ENCODE measurements around the gene KRT72. TPM values are rescaled to one million over a fixed set of nuclear protein-coding genes. Genes with fewer than 3 reads are reported as not detected.

Gene KRT72
- total and polyA plus RNA-seq, 5 donors from 2014 or later = 0.13 to 1.3 TPM; not detected in 3

DNA sequence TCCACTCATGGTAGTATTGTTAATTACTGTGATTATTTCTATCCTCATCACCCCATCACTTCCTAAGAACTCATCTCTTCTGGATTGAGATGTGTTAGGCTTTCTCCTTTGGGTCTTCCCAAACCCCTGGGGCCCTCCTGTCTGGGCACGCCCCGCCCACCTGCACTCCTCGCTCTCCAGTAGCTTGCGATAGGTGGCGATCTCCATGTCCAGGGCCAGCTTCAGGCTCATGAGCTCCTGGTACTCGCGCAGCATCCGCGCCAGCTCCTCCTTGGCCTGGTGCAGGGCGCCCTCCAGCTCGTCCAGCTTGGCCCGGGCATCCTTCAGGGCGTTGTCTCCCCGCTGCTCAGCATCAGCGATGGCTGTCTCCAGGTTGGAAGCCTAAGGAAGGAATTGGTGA is 55.1 kb downstream of the KRT72 start:
- Histone ChIP-seq H3K4me3 (ENCODE audit: low read depth, low read length) (no peak overlapping the region), H3K27ac (ENCODE audit: insufficient read depth, low read length, poor library complexity, severe bottlenecking) (no peak overlapping the region), H3K9me3 (ENCODE audit: control insufficient read depth in 2 of 2, low read length in 2 of 2) (no peaks in the 10 kb centered on the region), H3K36me3 (ENCODE audit: control insufficient read depth, insufficient read depth, low read length) (no peaks in the 10 kb centered on the region), H3K27me3 (ENCODE audit: control insufficient read depth, insufficient read depth, low read length) (no peaks in the 10 kb centered on the region), H3K4me1 (ENCODE audit: control insufficient read depth, insufficient read depth, low read length, poor library complexity, severe bottlenecking) (no peaks in the 10 kb centered on the region)
- H3K4me1 Mint-ChIP-seq = no peaks in the 10 kb centered on the region
- DNase-seq (no peak), ATAC-seq (ENCODE audit: low read depth in 2 of 2) (no peak)
- H3K27ac Mint-ChIP-seq = no peak overlapping the region
- no peaks in the 10 kb centered on the region for H3K27me3 Mint-ChIP-seq
- H3K9me3 Mint-ChIP-seq = peaks cover 0 to 3% (median 0%) of the 10 kb centered on the region in 7 donors
- no peak overlapping the region for H3K4me3 Mint-ChIP-seq
- no peaks in the 10 kb centered on the region for H3K36me3 Mint-ChIP-seq

DNA sequence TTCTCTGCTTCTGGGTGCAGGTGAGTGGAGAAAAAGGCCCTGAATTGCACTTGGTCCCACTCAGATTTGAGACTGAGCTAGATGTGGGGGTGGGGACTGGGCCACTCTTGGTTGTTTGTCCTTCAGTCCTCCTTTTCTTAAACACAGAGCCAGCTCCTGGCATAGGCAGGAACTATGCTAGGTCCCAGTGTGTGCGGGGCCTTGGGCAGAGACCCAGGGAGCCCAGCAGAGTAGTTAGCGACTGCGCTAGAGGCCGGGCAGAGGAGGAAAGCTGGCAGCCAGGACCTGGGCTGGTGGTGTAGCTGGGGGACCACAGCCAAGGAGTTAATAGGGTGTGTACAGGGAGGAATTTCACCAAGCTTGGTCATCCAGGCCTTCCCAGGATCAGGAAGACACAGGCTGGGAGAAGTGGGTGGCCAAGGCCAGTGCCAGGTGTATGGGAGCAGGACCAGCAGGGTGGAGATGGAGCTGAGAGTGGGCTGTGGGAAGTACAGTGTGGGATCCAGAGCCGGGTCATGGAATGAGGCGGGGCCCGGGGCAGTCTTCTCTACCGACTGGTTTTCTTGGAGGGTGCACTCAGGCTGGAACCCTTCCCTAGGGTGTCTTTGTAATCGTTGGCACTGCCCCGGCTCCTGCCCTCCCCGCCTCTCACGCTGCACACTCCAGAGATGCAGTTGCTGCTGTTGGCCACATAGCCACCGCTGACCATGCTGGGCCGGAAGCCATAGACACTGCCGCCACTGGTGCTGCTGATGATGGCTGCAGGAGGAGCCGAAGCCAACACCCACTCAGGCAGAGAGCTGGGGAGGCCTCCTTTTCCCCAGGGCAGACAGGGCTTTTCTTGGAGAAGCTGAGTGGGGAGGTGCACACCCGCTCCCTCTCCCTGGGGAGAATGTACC is 57.0 kb downstream of the KRT72 start:
- H3K9me3 ChIP-seq (ENCODE audit: control insufficient read depth in 2 of 2, low read length in 2 of 2) = no peaks in the 10 kb centered on the region
- no peaks in the 10 kb centered on the region for H3K4me1 ChIP-seq (ENCODE audit: control insufficient read depth, insufficient read depth, low read length, poor library complexity, severe bottlenecking)
- Mint-ChIP-seq H3K27ac (no peak overlapping the region), H3K36me3 (no peaks in the 10 kb centered on the region), H3K9me3 (peaks cover 0 to 3% (median 0%) of the 10 kb centered on the region in 7 donors), H3K27me3 (peaks cover 2% of the 10 kb centered on the region), H3K4me1 (no peaks in the 10 kb centered on the region), H3K4me3 (no peak overlapping the region)
- DNase-seq = no peak
- no peak for ATAC-seq (ENCODE audit: low read depth in 2 of 2)
- H3K27ac ChIP-seq (ENCODE audit: insufficient read depth, low read length, poor library complexity, severe bottlenecking) = no peak overlapping the region
- no peaks in the 10 kb centered on the region for H3K36me3 ChIP-seq (ENCODE audit: control insufficient read depth, insufficient read depth, low read length)
- H3K4me3 ChIP-seq (ENCODE audit: low read depth, low read length) = no peak overlapping the region
- H3K27me3 ChIP-seq (ENCODE audit: control insufficient read depth, insufficient read depth, low read length) = no peaks in the 10 kb centered on the region

DNA sequence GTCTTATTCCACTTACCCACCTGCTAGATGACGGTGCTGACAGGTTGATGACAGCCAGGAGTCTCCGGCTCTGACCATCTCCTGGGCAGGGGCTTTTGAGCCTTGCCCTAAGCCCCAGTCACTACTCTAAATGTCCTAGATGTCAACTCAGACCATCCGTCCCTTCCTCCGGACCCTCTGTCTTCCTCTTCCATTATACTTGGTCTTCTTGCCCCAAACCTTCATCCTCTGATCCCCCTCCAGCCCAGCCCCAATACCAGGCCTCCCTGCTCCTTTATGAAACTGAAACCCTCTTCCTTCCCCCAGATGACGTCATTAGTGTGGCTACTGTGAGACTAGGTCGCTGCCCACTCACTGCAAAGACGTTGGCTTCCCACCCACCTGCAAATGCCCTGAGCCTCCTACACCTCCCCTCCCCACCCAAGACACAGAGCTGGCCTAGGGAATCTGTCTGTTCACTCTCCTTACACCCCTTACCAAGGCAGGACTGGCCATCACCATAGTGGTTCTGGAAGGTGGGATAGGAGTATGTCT is 58.4 kb downstream of the KRT72 start:
- Mint-ChIP-seq H3K27me3 (peaks cover 8% of the 10 kb centered on the region), H3K36me3 (no peaks in the 10 kb centered on the region), H3K4me1 (no peaks in the 10 kb centered on the region), H3K9me3 (peaks cover 0 to 1% (median 0%) of the 10 kb centered on the region in 7 donors), H3K27ac (no peak overlapping the region), H3K4me3 (no peak overlapping the region)
- H3K4me1 ChIP-seq (ENCODE audit: control insufficient read depth, insufficient read depth, low read length, poor library complexity, severe bottlenecking) = no peaks in the 10 kb centered on the region
- no peaks in the 10 kb centered on the region for H3K36me3 ChIP-seq (ENCODE audit: control insufficient read depth, insufficient read depth, low read length)
- H3K9me3 ChIP-seq (ENCODE audit: control insufficient read depth in 2 of 2, low read length in 2 of 2) = no peaks in the 10 kb centered on the region
- ATAC-seq (ENCODE audit: low read depth in 2 of 2) (no peak), DNase-seq (no peak)
- H3K4me3 ChIP-seq (ENCODE audit: low read depth, low read length) = no peak overlapping the region
- H3K27ac ChIP-seq (ENCODE audit: insufficient read depth, low read length, poor library complexity, severe bottlenecking) = no peak overlapping the region
- no peaks in the 10 kb centered on the region for H3K27me3 ChIP-seq (ENCODE audit: control insufficient read depth, insufficient read depth, low read length)

DNA sequence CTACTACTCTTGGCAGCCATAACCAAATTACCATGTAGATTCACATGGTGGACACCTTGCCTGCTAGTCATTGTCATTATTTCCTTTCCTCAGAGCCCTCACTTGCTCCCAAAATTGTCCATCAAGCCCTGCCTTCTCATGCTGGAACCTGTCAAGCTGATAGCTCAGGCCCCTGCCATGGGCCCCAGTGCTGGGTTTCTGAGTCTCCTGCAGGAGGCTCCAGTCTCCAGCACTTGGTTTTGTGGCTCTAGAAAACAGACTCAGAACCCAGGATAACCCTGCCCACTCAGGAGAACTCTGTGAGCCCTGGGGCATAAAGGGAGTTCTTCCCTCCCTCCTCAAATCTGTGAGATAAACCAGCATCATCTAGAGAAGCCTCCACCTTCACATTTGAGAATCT is 59.1 kb downstream of the KRT72 start:
- Histone ChIP-seq H3K4me3 (ENCODE audit: low read depth, low read length) (no peak overlapping the region), H3K36me3 (ENCODE audit: control insufficient read depth, insufficient read depth, low read length) (no peaks in the 10 kb centered on the region), H3K27me3 (ENCODE audit: control insufficient read depth, insufficient read depth, low read length) (no peaks in the 10 kb centered on the region), H3K27ac (ENCODE audit: insufficient read depth, low read length, poor library complexity, severe bottlenecking) (no peak overlapping the region), H3K4me1 (ENCODE audit: control insufficient read depth, insufficient read depth, low read length, poor library complexity, severe bottlenecking) (no peaks in the 10 kb centered on the region), H3K9me3 (ENCODE audit: control insufficient read depth in 2 of 2, low read length in 2 of 2) (no peaks in the 10 kb centered on the region)
- Mint-ChIP-seq H3K27me3 (peaks cover 8% of the 10 kb centered on the region), H3K4me3 (no peak overlapping the region), H3K36me3 (no peaks in the 10 kb centered on the region), H3K27ac (no peak overlapping the region), H3K4me1 (no peaks in the 10 kb centered on the region), H3K9me3 (no peaks in the 10 kb centered on the region)
- DNase-seq (no peak), ATAC-seq (ENCODE audit: low read depth in 2 of 2) (no peak)

DNA sequence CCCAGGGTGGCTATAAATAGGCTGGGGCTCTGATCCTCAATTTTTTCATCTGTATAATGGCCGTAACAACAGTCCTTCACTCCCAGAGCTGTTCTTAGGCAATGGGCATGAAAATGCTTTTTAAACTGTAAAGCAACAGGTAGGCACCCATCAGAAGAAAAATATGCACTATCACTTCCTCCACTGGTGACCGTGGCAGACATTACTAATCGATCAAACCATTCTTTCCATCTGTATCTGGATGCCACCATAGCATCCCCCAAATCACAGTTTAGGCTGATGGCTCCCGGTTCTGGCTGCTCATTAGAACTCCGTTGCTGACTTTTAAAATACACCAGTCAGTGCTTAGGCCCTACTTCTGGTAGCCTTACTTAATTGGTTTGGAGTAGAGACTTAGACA is 59.6 kb downstream of the KRT72 start:
- Histone ChIP-seq H3K4me3 (ENCODE audit: low read depth, low read length) (no peak overlapping the region), H3K4me1 (ENCODE audit: control insufficient read depth, insufficient read depth, low read length, poor library complexity, severe bottlenecking) (no peaks in the 10 kb centered on the region), H3K9me3 (ENCODE audit: control insufficient read depth in 2 of 2, low read length in 2 of 2) (no peaks in the 10 kb centered on the region), H3K36me3 (ENCODE audit: control insufficient read depth, insufficient read depth, low read length) (no peaks in the 10 kb centered on the region), H3K27ac (ENCODE audit: insufficient read depth, low read length, poor library complexity, severe bottlenecking) (no peak overlapping the region), H3K27me3 (ENCODE audit: control insufficient read depth, insufficient read depth, low read length) (no peaks in the 10 kb centered on the region)
- Mint-ChIP-seq H3K4me3 (no peak overlapping the region), H3K36me3 (no peaks in the 10 kb centered on the region), H3K9me3 (no peaks in the 10 kb centered on the region), H3K4me1 (no peaks in the 10 kb centered on the region), H3K27ac (no peak overlapping the region), H3K27me3 (peaks cover 8% of the 10 kb centered on the region)
- ATAC-seq (ENCODE audit: low read depth in 2 of 2) = no peak
- DNase-seq = no peak

DNA sequence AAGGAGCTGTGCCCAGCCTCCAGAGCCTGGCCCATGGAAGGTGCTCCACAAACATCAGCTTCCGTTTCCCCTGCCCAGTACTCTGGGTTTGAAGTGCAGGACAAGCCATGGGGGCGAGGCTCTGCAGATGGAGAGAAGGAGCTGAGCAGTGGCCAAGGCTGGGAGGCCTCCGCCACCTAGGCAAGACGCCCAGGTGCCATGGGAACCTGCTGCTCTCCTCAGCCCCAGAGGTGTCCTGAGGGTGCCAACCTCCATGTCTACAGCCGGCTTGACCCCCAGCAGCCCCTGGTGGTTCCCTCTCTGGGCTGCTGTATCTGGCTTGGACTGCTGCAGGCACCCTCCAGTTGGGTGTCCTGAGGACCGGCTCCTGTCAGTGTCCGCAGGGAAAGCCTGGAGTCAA is 60.7 kb downstream of the KRT72 start:
- Histone ChIP-seq H3K9me3 (ENCODE audit: control insufficient read depth in 2 of 2, low read length in 2 of 2) (no peaks in the 10 kb centered on the region), H3K27me3 (ENCODE audit: control insufficient read depth, insufficient read depth, low read length) (no peaks in the 10 kb centered on the region), H3K4me1 (ENCODE audit: control insufficient read depth, insufficient read depth, low read length, poor library complexity, severe bottlenecking) (no peaks in the 10 kb centered on the region), H3K36me3 (ENCODE audit: control insufficient read depth, insufficient read depth, low read length) (no peaks in the 10 kb centered on the region), H3K4me3 (ENCODE audit: low read depth, low read length) (no peak overlapping the region), H3K27ac (ENCODE audit: insufficient read depth, low read length, poor library complexity, severe bottlenecking) (no peak overlapping the region)
- ATAC-seq (ENCODE audit: low read depth in 2 of 2) (no peak), DNase-seq (no peak)
- no peaks in the 10 kb centered on the region for H3K36me3 Mint-ChIP-seq
- no peaks in the 10 kb centered on the region for H3K4me1 Mint-ChIP-seq
- H3K27me3 Mint-ChIP-seq = peaks cover 8% of the 10 kb centered on the region
- no peak overlapping the region for H3K27ac Mint-ChIP-seq
- no peaks in the 10 kb centered on the region for H3K9me3 Mint-ChIP-seq
- no peak overlapping the region for H3K4me3 Mint-ChIP-seq

DNA sequence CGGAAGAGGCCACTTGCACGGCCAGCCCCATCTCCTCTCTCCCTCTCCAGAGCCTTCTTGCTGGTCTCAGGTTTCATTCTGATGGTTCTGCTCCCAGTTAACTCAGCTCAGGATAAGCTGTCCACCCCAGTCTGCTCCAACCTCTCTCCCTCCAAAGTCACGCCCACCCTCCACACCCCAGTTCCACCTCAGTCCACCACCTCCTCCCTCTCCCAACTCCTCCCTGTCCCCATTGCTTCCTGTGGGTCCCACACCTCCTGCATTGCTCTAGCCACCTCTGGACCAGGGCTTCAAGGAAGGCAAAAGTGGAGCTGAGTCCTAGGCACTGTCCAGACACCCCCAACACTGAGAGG is 61.5 kb downstream of the KRT72 start:
- no peak for ATAC-seq (ENCODE audit: low read depth in 2 of 2)
- no peaks in the 10 kb centered on the region for H3K9me3 Mint-ChIP-seq
- H3K4me1 ChIP-seq (ENCODE audit: control insufficient read depth, insufficient read depth, low read length, poor library complexity, severe bottlenecking) = no peaks in the 10 kb centered on the region
- no peaks in the 10 kb centered on the region for H3K4me1 Mint-ChIP-seq
- no peak overlapping the region for H3K4me3 ChIP-seq (ENCODE audit: low read depth, low read length)
- H3K4me3 Mint-ChIP-seq = no peak overlapping the region
- H3K27me3 Mint-ChIP-seq = peaks cover 8% of the 10 kb centered on the region
- no peaks in the 10 kb centered on the region for H3K9me3 ChIP-seq (ENCODE audit: control insufficient read depth in 2 of 2, low read length in 2 of 2)
- H3K27ac ChIP-seq (ENCODE audit: insufficient read depth, low read length, poor library complexity, severe bottlenecking) = no peak overlapping the region
- no peaks in the 10 kb centered on the region for H3K36me3 ChIP-seq (ENCODE audit: control insufficient read depth, insufficient read depth, low read length)
- H3K27ac Mint-ChIP-seq = no peak overlapping the region
- H3K27me3 ChIP-seq (ENCODE audit: control insufficient read depth, insufficient read depth, low read length) = no peaks in the 10 kb centered on the region
- no peak for DNase-seq
- no peaks in the 10 kb centered on the region for H3K36me3 Mint-ChIP-seq
